Stimulated activated CD4-positive, alpha-beta T cell treated with anti-CD3 and anti-CD28 coated beads, TNF-alpha, amount 100 ng/mL, for 4 hours (primary cell): Measurements from ENCODE around the gene SLC5A4.
"Not testable (repeated sequence)": the region's sequence is repeated elsewhere in the genome, so short reads cannot be mapped to it uniquely, and the experiment has no call there.

Experiments
- DNase-seq, 3 experiments: peaks; one replicate each; pipeline ENCODE4 v3.0.0-alpha.2; 2020; ENCODE audit warnings: low read depth in 3 of 3

Gene SLC5A4

GRCh38 chr22:32199961-32200360 is 55.2 kb downstream of the SLC5A4 start:
- DNase-seq = no peak

DNA sequence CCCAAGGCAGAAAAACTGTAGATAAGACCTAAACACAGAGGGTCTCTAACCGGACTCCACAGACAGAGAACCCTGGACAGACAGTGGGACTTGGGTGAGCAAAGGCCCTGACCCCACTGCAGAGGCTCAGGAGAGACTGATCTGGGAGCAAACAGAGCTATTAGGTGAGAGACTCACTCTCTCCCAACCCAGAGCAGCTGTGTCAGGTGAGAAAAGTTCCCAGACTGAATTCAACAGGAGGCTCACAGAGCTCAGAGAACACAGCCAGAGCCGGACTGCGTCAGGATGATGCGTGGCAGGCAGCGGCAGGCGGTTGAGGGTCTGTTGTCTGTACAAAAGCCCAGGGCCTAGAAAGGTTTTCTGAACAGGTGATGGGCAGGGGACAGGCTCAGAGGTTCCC is 55.8 kb downstream of the SLC5A4 start:
- no peak for DNase-seq

GRCh38 chr22:32197553-32198226 is 57.5 kb downstream of the SLC5A4 start:
- DNase-seq = not testable (repeated sequence)

- DNase-seq = not testable (repeated sequence)
Observed at GRCh38 chr22:32195900-32196299, 59.2 kb downstream of the SLC5A4 start.

DNA sequence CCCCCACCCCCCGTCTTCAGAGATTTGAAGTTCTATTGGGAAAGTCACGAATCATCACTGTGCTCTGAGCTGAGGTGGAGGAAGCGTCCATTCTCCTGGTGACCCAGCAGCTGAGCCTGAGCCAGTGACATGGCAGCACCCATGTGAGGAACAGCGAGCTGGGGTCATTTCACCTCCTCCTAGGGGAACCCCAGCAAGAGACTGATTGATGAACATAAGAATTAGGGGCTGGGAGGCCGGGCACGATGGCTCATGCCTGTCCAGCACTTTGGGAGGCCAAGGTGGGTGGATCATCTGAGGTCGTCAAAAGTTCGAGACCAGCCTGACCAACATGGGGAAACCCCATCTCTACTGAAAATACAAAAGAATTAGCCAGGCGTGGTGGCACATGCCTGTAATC is 61.8 kb downstream of the SLC5A4 start:
- not testable (repeated sequence) for DNase-seq

DNA sequence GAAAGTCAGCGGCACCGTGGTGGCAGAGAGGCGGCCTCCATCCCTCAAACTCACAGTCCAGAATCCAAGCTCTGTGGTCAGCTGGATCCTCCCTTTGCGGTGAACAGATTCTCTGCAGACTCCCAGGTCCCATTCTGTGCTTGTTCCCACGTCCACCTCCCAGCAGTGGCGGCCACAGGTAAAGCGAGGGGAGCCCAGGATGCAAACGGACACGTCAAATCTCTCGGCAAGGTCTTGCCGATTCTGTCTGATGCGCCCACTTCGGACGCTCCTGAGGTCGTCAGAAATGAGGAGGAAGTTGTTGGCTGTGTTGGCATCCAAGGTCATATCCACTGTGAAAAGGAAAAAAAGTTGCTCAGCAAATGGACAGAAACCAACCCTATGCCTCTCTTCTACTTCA is 64.1 kb downstream of the SLC5A4 start:
- DNase-seq = not testable (repeated sequence)

- DNase-seq = no peak
Observed at GRCh38 chr22:32185821-32186220, 69.3 kb downstream of the SLC5A4 start.

DNA sequence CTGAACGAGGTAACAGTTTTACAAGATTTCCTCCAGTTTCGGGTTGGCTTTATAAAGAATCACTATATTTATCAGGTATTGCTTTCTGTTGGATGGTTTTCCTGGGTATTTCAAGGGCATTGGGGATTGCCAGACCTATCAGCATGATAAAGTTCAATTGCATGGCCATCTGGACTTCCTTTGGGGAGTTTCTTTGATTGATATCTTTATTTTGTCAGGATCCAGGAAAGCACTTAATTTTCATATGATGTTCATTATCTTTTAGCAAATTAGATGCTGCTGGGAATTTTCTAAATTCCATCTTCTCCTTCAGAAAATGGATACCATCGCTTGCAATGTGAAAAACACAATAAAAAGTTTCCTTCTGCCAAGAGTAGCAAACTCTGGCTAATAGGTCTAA is 71.5 kb downstream of the SLC5A4 start:
- DNase-seq = no peak

DNA sequence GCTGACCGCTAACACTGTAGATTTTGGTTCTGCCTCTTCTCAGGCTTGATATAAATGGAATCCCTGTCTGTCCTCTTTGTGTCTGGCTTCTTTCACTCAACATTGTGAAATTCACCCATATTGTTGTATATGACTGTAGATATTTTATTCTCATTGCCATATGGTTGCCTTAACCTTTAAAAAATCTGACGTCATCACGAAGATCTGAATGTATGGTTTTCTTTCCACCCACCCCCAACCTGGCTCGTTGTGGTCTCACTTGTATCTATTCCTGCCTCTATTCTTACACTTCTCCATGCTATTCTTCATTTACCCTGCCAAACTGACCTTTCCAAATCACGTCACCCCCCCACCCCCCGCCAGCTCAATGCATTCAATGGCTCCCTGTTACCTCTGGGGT is 74.1 kb downstream of the SLC5A4 start:
- no peak for DNase-seq

- no peak for DNase-seq
Observed at GRCh38 chr22:32177221-32177765, 77.9 kb downstream of the SLC5A4 start.

GRCh38 chr22:32175683-32176644 is 79.2 kb downstream of the SLC5A4 start:
- DNase-seq = no peak

GRCh38 chr22:32175115-32175514 is 80.0 kb downstream of the SLC5A4 start:
- DNase-seq = no peak
